ENCODE data around the gene TPM4.
"Not testable (repeated sequence)": the region's sequence is repeated elsewhere in the genome, so short reads cannot be mapped to it uniquely, and the experiment has no call there.

Gene TPM4

DNA sequence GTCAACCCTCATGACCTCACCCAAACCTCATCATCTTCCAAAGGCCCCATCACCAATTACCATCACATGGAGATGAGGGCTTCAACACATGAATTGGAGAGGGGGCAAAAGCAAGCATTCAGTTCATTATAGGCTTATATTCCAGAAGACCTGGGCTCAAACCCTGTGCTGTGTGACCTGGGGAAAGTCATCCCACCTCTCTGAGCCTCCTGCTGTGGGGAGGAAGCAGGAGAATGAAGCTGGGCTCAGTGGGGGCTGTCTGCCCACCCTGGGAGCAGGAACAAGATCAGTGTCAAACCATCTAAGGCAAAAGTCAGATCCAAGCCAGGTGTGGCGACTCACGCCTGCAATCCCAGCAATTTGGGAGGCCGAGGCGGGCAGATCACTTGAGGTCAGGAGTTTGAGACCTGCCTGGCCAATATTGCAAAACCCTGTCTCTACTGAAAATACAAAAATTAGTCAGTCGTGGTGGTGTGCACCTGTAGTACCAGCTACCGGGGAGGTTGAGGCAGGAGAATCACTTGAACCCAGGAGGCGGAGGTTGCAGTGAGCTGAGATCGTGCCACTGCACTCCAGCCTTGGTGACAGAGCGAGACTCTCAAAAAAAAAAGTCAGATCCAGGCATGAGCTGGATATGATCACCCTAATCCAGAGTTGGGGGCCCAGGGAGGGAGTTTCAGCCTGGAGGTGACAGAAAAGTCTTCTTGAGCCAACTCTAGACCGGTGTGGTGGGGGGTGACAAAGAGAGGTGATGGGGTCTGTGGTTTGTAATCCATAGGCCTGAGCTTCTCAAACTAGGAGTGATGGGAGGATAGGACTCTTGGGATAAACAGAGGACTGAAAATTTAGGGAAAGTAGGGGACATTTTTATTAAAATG, 1.6 kb upstream of the TPM4 start:
- no peak for DNase-seq

DNA sequence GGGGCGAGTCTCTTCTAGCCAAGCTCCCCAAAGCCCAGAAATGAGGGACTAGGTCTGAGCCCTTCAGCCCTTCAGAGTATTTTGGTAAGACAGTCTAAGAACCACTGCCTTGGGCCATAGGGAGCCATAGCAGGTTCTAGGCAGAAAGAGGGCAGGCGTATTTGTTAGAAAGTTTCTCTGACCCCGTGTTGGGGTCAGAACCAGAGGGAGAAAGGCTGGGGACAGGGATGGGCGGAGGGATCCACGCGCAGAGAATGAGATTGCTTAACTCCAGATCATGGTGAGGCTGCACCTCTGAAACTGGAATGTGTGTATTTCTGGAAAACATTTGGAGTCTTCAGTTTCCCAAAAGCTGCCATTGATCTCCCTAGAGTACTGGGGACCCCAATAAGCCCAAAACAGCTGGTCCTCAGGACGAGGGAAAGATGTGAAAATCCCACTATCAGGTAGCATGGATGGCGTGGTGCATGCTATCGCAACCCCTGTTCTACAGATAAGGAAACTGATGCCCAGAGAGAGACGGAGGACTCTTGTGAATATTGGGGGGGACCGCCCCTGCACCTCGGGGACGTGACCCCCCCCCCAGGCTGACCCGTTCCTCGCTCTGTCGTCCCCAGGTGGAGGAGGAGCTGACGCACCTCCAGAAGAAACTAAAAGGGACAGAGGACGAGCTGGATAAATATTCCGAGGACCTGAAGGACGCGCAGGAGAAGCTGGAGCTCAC, 703 bp upstream of the TPM4 start:
- peak; percentile 39 for DNase-seq

DNA sequence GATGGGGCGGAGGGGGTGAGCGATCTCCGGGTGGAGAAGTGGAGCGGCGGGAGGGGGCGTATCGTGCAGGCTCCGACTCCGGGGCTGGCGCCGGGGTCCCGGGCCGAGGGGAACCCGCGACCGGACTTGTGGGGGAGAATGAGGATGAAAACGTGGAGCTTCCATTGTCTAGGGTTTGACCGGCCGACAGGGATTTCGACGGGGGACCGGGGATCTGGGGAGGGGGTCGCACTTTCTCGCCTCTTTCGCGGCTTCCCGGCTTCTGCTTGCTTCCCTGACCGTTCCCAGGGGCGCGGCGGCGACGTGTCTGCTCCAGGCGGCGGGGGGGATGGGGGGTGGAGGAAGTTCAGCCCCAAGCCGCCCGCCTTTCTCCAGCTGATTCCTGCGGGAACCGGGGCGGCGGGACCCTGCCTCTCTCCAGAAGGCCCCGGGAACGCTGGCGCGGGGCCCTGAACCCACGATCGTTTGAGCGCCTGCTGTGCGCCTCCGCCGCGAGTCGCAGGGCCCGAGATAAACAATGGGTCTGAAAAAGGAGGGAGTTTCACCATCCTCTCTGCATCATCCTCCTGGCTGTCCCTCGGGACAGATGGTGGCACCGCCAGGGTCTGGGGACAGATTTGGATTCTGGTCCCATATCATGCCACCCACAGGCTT, 790 bp downstream of the TPM4 start:
- peak; percentile 50 for DNase-seq

DNA sequence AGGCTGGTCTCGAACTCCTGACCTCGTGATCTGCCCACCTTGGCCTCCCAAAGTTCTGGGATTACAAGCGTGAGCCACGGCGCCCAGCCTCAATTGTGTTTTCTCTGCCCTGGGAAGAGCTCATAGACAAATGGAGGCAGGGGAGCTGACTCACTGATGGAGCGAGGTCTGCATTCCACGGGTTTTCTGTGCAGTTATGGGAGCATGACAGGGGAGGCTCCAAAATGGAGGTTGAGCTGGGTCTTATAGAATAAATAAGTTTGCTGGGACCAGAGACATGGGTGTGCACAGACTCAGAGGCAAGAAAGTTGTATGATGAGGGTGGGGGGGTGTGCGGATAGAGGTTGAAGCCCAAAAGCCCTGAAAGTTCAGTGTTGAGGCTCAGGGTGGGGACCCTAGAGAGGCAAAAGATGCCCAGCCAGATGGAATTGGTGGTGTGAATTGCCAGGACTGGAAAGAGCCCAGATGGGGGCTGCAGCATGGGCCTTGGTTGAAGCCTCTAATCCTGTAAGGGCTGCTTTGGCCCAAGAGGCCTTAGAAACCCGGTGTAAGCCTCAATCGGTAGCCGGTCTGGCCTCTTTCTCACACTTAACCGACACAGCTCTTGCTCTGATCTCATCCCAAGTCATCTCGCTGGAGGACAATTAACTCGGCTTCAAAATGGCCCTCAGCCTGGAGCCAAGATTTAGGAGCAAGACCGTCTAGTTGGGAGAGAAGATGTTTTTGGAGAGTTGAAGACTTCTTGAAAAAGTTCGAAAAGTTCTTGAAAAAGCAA, 1.9 kb downstream of the TPM4 start:
- peak; percentile 61 for DNase-seq

DNA sequence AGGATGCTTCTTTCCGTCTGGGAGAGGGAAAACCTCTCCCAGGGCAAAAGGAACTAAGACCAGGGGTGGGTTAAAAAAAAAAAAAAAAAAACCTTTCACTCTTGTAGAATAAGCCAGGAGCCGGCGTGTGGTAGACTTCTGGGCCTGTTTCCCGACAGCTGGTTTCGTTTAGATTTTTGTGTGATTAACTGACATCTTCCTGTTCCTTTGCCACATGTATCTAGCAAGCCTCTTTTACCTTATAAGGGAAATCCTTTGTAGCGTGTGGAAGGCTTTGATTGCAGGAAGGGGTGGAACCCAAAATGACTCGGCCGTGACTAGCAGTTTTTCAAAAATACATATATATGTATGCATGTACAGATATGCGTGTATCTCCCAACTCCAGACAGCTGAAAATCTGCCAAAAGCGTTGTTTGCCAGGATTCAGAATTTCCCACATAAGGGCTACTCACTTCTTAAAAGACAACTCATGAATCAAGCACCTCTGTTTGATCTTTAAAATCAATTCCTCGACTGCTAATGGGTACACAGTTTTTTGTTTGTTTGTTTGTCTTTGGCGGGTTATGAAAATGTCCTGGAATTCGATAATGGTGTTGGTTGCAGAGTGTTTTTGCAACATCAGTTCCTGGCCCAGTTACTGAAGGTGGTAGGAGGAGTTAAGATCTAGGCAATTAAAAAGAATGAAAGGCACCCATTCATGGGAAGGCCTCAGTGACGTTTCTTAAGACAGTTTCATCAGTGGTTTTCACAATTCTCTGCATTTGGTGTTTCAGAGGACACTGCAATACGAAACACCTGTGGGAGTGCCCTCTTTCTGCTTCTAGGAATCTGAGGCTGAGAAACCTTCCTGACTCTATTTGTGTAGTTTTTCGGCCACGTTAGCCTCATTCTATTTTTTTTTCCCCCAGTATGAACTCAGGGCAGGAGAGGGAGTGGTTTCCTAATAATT, 2.7 kb downstream of the TPM4 start:
- peak; percentile 99 for DNase-seq

DNA sequence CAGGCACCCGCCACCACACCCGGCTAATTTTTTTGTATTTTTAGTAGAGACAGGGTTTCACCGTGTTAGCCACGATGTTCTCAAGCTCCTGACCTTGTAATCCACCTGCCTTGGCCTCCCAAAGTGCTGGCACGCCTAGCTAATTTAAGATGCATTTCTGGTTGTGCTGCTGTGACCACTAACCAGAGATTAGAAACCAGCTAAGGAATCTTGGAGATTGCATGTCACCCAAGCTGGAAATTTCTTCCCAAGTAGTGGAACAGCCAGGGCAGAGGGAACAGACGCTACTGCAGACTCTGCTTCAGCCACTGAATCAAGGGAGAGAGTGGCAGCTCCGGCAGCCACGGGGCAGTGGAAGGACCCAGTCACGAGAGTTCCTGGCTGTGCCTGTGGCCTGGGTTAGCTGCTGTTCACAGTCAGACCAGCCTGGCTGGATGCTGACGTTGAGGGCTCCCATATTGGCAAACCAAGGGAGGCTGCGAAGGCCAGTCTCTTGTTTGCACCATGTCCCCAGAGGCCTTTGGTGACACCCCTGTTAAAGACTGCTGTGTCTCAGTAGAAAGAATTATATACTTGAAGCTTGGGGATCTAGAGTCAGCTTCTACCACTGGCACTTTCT, 7.9 kb downstream of the TPM4 start:
- DNase-seq = no peak

DNA sequence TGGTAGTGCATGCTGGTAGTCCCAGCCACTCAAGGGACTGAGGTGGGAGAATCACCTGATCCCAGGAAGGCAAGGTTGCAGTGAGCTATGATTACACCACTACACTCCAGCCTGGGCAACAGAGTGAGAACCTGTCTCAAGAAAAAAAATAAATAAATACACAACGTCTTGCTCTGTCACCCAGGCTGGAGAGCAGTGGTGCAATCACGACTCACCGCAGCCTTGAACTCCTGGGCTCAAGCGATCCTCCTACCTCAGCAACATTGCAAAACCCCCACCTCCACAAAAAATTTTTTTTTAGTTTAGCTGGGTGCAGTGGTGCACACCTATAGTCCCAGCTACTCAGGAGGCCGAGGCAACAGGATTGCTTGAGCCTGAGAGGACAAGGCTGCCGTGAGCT, 8.8 kb downstream of the TPM4 start:
- peak; percentile 34 for DNase-seq

DNA sequence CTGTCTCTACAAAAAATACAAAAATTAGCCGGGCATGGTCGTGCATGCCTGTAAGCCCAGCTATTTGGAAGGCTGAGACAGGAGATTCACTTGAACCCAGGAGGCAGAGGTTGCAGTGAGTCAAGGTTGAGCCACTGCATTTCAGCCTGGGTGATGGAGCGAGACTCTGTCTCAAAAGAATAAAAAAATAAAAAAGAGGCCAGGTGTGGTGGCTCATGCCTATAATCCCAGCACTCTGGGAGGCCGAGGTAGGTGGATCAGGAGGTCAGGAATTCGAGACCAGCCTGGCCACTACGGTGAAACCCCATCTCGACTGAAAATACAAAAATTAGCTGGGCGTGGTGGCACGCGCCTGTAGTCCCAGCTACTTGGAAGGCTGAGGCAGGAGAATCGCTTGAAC, 11.1 kb downstream of the TPM4 start:
- not testable (repeated sequence) for DNase-seq

DNA sequence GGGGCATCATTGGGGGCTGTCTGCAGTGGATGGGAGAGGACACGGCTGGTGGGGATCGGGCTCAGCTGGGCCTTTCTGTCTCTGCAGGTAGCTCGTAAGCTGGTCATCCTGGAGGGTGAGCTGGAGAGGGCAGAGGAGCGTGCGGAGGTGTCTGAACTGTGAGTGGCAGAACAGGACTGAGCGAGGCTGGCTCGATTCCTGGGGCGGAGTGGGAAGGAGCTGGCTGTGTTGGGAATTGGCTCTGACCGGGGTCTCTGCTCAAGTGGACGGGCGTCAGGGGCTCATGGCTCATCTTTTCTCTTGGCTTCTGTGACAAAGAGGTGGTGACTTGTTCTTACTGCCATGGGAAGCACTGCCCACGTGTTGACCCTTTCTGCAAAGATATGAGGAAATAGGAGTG, 11.6 kb downstream of the TPM4 start:
- no peak for DNase-seq

DNA sequence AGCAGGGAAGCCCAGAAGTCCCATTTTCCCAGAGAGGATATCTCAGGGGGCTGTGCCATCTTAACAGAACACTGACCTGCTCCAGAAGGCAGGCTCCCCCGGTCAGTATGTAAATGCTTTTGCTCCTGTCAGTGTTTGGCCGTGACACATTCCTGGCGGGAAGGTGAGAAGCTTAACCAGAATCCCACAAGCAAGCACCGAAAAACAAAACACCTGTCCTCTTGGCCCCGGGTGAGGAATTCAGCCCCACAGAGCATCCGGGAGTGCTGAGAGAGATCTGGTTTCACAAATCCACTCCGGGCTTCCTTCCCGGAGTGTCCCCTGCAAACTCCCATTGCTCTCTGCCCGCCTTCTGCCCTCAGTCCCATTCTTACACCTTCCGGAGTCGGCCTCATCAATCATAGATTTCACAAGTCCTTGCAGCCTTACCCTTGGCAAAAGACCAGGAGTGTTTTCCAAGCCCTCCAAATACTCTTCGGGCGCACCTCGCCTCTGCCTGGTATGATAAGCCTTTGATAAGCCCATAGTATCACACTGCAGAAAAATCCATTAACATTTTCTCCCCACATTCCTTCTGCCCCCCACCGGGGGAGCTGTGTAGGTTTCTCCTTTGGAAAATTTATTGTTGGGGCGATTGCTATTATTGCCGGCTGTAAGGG, 12.2 kb downstream of the TPM4 start:
- no peak for DNase-seq

DNA sequence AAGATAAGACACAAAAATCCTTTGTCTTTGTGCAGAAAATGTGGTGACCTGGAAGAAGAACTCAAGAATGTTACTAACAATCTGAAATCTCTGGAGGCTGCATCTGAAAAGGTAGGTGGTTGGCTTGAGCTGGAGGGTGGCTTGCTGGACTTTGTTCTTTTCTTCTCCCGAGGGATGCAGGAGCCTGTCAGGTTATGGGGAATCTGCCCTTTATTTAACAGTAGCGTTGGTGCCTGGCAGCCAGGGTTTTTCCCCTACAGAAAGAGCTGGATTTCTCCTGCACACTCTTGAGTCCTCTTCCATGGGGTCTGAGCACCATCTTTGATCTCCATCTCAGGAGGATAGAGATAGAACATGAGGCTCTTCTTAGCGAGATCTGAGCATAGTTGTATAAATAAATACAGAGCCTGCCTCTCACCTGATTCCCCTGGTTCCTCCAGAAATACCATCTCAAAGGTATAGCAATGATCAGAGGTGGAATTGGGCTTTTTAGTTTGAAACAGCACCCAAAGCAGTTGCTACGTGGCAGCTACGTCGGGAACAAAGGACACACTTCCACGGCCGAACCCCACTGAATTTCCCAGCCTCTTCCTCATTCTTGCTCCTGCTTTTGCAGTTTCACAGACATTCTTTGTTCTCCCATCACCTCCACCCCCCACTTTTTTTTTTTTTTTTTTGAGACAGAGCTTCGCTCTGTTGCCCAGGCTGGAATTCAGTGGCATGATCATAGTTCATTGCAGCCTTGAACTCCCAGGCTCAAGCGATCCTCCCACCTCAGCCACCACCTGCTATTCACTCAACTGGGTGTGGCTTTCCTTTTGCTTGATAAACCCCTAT, 12.9 kb downstream of the TPM4 start:
- DNase-seq = no peak

DNA sequence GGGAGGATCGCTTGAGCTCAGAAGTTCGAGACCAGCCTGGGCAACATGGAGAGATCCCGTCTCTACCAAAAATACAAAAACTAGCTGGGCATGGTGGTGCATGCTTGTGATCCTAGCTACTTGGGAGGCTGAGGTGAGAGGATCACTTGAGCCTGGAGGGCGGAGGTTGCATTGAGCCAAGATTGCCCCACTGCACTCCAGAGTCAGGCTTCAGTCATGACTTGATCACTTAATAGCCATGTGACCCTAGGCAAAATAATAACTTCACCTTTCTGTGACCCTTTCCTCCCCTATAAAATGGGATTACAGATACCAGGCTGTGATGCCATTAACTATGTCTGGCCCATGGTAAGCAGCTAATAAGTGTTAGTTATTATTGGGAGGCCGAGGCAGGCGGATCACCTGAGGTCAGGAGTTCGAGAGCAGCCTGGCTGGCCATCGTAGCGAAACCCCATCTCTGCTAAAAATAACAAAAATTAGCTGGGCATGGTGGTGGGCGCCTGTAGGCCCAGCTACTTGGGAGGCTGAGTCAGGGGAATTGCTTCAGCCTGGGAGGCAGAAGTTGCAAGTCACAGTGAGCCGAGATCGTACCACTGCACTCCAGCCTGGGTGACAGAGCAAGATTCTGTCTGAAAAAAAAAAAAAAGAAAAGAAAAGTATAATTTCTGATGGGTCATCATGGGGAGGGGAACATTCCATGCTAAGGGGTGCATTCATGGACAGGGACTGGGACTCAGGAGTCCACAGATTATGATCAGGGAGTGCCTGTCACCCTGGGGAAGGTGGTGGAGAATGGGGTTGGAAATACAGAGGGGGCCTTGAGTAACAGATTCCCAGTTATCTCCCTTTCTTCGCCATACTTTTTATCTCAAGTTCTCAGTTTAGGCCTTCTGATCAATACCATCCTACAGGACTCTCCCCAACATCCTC, 15.5 kb downstream of the TPM4 start:
- no peak for DNase-seq

DNA sequence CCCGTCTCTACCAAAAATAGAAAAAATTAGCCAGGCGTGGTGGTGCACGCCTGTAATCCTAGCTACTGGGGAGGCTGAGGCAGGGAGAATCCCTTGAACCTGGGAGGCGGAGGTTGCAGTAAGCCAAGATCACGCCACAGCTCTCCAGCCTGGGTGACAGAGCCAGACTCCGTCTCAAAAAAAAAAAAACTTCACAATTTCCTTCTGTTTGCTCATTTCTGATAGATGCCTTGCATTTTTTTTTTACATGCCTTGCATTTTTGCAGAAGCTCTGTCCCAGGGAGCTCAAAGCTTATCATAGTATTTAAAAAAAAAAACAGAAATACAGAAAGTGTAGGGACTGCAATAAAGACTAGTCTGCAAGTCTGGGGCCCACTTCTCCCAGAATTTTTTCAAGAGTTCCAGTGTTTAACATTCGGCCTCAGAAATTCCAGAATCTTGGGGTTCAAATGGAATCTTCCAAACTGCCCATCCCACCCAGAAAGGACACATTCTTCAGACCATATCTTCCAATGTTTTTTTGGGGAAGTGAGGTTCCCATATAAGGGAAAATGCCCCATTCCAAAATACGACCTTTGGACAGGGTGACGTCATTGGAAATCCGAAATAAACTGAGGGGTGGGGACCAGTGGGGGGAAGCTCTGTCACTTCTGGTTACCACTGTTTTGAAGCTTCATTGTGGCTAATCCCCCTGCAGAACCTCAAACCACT, 18.2 kb downstream of the TPM4 start:
- DNase-seq = peak; percentile 69

DNA sequence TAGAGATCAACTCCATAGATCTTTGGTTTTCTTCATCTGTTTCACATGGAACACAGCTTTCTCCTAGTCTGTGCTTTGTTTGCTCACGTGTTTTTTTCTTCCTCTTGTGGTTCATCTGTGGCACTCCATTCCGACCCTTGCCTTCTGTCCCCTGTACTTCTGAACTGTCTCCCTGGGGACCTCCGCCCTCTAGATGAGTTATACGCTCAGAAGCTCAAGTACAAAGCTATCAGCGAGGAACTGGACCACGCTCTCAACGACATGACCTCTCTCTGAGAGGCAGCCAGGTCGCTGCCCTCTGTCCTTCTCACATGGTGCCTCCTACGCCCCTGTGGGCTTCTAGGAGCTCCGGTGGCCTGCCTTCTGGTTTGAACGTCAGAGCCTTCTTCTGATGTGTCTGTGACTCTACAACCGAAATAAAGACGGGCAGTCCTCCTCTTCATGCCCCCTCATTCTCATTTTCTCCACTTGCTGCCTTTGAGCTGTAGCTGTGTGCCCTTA, 18.8 kb downstream of the TPM4 start:
- DNase-seq = no peak

DNA sequence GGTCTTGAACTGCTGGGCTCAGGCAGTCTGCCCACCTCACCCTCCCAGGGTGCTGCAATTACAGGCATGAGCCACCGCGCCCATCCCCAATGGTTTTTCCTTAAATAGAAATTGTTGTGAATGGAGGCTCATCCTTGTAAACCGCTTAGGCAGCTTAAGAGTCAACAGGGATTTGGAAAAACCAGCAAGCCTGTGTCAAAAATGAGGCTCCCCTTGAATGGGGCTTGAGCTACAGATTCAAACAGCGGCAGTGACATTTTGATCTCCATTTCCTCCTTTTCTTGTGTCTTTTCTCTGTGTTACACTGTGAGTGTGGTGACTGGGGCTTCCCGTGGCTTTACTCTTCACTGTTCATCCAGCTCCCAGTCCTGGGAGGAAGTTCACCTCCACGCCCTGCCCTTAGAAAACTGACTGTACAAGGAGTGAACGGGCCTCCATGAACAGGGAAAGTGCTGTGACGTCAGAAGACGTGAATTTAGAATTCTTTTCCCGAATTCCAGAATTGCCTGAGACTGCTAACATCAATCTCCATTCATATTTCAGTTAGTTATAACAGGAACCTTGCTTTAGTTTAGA, 20.1 kb downstream of the TPM4 start:
- no peak for DNase-seq

DNA sequence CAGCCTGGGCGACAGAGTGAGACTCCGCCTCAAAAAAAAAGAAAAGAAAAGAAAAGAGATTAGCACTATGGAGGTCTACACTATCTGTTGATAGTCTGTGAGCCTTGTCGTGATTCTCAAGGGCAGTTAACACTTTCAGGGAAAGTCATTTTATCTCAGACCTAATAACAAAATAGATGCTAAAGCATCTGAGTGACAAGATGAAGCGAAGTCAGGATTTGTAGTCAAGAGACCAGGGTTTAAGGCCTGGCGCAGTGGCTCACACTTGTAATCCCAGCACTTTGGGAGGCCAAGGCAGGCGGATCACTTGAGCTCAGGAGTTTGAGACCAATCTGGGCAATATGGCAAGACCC, 22.1 kb downstream of the TPM4 start:
- DNase-seq = no peak

DNA sequence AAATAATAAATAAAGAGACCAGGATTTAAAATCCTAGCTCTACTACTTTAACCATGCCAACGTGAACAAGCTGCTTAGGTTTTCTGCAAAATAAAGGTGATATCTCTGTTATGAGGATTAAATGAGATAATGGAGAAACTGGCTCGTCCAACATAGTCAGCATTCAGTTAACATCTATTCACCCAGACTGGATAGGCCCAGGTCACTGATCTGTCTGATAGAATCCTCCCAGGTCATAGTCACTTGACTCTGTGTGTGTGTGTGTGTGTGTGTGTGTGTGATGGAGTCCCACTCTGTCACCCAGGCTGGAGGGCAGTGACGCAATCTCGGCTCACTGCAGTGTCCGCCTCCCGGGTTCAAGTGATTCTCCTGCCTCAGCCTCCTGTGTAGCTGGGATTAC, 22.5 kb downstream of the TPM4 start:
- no peak for DNase-seq

All from fibroblast of upper back skin (primary cell).